ENCODE data around the gene MMP2. TPM values are rescaled to one million over a fixed set of nuclear protein-coding genes. Genes with fewer than 3 reads are reported as not detected.

Gene MMP2
- total RNA-seq, 4 donors from 2014 or later, result 52.2 to 214 (median 123) TPM

- DNase-seq, result no peak
- H3K4me3 ChIP-seq, result no peak overlapping the region
- H3K27ac ChIP-seq, result no peak overlapping the region
- no peaks in the 10 kb centered on the region for H3K27me3 ChIP-seq
- no peaks in the 10 kb centered on the region for H3K4me1 ChIP-seq
- H3K9me3 ChIP-seq, result no peaks in the 10 kb centered on the region
- no peak for TF ChIP-seq POLR2A (IDR thresholded peaks at IDR 0.05)
- TF ChIP-seq, protein P1, sequence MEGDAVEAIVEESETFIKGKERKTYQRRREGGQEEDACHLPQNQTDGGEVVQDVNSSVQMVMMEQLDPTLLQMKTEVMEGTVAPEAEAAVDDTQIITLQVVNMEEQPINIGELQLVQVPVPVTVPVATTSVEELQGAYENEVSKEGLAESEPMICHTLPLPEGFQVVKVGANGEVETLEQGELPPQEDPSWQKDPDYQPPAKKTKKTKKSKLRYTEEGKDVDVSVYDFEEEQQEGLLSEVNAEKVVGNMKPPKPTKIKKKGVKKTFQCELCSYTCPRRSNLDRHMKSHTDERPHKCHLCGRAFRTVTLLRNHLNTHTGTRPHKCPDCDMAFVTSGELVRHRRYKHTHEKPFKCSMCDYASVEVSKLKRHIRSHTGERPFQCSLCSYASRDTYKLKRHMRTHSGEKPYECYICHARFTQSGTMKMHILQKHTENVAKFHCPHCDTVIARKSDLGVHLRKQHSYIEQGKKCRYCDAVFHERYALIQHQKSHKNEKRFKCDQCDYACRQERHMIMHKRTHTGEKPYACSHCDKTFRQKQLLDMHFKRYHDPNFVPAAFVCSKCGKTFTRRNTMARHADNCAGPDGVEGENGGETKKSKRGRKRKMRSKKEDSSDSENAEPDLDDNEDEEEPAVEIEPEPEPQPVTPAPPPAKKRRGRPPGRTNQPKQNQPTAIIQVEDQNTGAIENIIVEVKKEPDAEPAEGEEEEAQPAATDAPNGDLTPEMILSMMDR (IDR thresholded peaks at IDR 0.05), result no peak
- H3K36me3 ChIP-seq, result no peaks in the 10 kb centered on the region
Observed at GRCh38 chr16:55470533-55471371, 8.2 kb upstream of the MMP2 start.

- no peaks in the 10 kb centered on the region for H3K9me3 ChIP-seq
- H3K4me3 ChIP-seq, result no peak overlapping the region
- no peaks in the 10 kb centered on the region for H3K4me1 ChIP-seq
- DNase-seq, result no peak
- TF ChIP-seq POLR2A (IDR thresholded peaks at IDR 0.05), result no peak
- TF ChIP-seq, protein P1 (IDR thresholded peaks at IDR 0.05), result no peak
- no peaks in the 10 kb centered on the region for H3K36me3 ChIP-seq
- H3K27me3 ChIP-seq, result no peaks in the 10 kb centered on the region
- no peak overlapping the region for H3K27ac ChIP-seq
Observed at GRCh38 chr16:55471448-55472097, 7.4 kb upstream of the MMP2 start.

DNA sequence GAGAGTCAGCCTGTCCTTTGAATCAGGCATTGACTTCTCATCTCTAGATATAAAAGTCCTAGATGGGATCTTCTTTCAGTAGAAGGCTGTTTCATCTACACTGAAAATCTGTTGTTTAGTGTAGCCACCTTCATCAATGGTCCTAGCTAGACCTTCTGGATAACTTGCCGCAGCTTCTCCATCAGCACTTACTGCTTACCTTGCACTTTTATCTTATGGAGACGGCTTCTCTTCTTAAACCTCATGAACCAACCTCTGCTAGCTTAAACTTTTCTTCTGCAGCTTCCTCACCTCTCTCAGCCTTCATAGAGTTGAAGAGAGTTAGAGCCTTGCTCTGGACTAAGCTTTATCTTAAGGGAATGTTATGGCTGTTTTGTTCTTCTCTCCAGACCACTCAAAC lies 5.4 kb upstream of the MMP2 start:
- H3K27me3 ChIP-seq, result no peaks in the 10 kb centered on the region
- TF ChIP-seq, protein P1 (IDR thresholded peaks at IDR 0.05), result no peak
- no peak for TF ChIP-seq POLR2A (IDR thresholded peaks at IDR 0.05)
- H3K4me3 ChIP-seq, result no peak overlapping the region
- H3K27ac ChIP-seq, result no peak overlapping the region
- no peaks in the 10 kb centered on the region for H3K9me3 ChIP-seq
- no peaks in the 10 kb centered on the region for H3K4me1 ChIP-seq
- no peaks in the 10 kb centered on the region for H3K36me3 ChIP-seq
- DNase-seq, result no peak

GRCh38 chr16:55474821-55475220 lies 4.2 kb upstream of the MMP2 start:
- no peaks in the 10 kb centered on the region for H3K36me3 ChIP-seq
- H3K27ac ChIP-seq, result no peak overlapping the region
- DNase-seq, result no peak
- no peaks in the 10 kb centered on the region for H3K4me1 ChIP-seq
- TF ChIP-seq, protein P1 (IDR thresholded peaks at IDR 0.05), result no peak
- H3K4me3 ChIP-seq, result no peak overlapping the region
- no peaks in the 10 kb centered on the region for H3K27me3 ChIP-seq
- no peaks in the 10 kb centered on the region for H3K9me3 ChIP-seq

DNA sequence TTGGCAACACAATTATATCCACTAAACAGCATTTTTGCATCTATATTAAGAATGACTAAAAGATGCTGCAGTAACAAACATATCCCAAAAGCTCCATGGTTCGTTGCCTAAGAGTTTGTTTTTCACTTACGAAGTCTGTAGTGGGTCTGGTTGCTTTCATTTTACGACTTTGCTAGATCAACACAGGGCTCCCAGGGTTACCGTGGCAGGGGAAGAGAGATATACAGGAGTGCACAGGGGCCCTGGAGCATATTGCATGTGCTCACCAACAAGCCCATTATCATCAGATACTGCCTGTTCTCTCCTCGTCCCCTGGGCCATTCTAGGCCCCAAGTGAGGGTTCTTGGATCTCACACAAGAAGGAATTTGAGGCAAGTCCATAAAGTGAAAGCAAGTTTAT lies 3.1 kb upstream of the MMP2 start:
- H3K4me3 ChIP-seq, result no peak overlapping the region
- no peak for DNase-seq
- H3K27me3 ChIP-seq, result no peaks in the 10 kb centered on the region
- TF ChIP-seq POLR2A (IDR thresholded peaks at IDR 0.05), result no peak
- TF ChIP-seq, protein P1 (IDR thresholded peaks at IDR 0.05), result no peak
- no peaks in the 10 kb centered on the region for H3K36me3 ChIP-seq
- H3K4me1 ChIP-seq, result no peaks in the 10 kb centered on the region
- H3K9me3 ChIP-seq, result no peaks in the 10 kb centered on the region
- H3K27ac ChIP-seq, result peak overlapping the region in 2 of 4 donors; percentile 37 to 38

Data from Peyer's patch (tissue), 4 donors.